Fibroblast of mammary gland (primary cell): ENCODE measurements around the gene GYS2.

Experiments used
- DNase-seq: peaks from one replicate; pipeline ENCODE4 v3.0.0-alpha.2; 2010; ENCODE audit warnings: low read depth
- H3K4me3 ChIP-seq: 2 replicates; pipeline ENCODE4 v1.5.1; 2011; ENCODE audit warnings: low read depth, mild to moderate bottlenecking, low read length, moderate library complexity; ENCODE audit not compliant: control insufficient read depth
- TF ChIP-seq, protein P1 (sequence below): conservative IDR thresholded peaks from 2 replicates; pipeline ENCODE4 v1.5.1; 2011; ENCODE audit warnings: low read depth, low read length, inconsistent platforms; ENCODE audit not compliant: control insufficient read depth, insufficient read depth

GYS2 gene

DNA sequence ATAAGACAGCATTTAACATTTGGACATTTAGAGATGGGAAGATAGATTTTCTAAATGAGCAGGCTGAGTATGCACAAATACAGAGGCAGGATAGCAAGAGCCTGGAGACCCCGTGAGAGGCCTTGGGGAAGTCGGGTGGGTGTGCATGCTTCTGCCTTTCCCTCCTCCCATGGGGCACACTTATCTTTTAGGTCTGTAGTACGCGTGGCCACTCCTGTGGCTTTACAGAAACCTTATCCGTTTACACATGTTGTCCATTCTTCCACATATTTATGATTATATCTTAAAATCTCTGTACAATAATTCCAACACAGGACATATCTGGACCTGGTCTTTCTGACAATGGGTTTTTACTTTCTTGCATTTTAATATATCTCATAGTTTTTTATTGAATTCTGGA lies 33.6 kb downstream of the GYS2 start:
- no peak for DNase-seq
- no peak overlapping the region for H3K4me3 ChIP-seq
- TF ChIP-seq, protein P1, sequence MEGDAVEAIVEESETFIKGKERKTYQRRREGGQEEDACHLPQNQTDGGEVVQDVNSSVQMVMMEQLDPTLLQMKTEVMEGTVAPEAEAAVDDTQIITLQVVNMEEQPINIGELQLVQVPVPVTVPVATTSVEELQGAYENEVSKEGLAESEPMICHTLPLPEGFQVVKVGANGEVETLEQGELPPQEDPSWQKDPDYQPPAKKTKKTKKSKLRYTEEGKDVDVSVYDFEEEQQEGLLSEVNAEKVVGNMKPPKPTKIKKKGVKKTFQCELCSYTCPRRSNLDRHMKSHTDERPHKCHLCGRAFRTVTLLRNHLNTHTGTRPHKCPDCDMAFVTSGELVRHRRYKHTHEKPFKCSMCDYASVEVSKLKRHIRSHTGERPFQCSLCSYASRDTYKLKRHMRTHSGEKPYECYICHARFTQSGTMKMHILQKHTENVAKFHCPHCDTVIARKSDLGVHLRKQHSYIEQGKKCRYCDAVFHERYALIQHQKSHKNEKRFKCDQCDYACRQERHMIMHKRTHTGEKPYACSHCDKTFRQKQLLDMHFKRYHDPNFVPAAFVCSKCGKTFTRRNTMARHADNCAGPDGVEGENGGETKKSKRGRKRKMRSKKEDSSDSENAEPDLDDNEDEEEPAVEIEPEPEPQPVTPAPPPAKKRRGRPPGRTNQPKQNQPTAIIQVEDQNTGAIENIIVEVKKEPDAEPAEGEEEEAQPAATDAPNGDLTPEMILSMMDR: no peak

- DNase-seq: no peak
- H3K4me3 ChIP-seq: no peak overlapping the region
- TF ChIP-seq, protein P1: no peak
These were observed 36.5 kb downstream of the GYS2 start for GRCh38 chr12:21568115-21568514.

DNA sequence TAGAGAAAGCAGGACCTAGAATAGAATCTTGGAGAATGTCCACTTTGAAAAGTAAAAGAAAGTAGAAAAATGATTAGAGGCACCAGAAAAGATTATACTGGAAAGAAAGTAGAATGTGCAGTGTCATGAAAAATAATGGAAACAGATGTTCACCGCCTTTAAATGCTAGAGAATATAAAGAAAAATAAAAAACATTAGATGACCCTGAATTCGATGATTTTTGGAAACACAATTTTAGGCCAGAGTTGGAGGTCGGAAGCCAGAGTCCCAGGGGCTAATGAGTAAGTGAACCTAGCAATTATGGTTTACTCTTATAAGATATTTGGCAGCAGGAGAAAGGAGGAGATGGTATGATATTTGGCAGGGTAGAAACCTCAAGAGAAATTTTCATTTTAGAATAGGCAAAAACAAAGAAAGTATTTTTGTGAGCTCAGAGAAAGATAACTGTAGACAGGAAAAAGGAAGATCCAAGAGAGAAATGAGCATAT lies 37.7 kb downstream of the GYS2 start:
- DNase-seq: no peak
- TF ChIP-seq, protein P1: no peak
- no peak overlapping the region for H3K4me3 ChIP-seq

DNA sequence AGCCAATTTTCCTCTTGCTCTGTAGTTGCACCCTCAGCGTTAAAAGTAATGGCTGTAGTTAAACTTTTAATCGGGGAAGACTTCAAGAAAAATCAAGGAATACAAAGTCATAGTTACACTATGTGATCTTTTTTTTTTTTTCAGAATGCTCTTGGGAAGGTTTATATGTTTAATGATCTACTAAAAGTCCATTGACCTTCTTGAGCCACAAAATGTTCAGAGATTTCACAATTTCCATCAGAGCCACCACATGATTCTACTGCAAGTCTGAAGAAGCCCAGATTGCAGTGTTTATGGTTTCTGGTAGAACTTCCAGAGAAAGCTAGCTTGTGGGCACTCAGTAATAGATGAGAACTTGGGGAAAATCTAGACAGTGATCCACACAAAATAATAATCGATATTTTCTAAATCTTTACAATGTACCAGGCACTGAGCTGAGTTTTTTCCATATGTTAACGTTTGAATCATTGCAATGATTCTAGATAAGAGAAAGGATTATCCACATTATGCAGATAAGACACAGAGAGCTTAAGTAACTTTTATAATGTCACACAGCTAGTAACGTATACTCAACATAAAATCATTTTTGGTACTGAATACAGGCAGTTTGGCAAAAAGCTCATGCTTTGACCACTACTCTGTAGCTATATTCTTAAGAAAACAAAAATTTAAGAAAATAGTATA lies 38.3 kb downstream of the GYS2 start:
- DNase-seq: peak; percentile 60
- H3K4me3 ChIP-seq: no peak overlapping the region
- TF ChIP-seq, protein P1: no peak

DNA sequence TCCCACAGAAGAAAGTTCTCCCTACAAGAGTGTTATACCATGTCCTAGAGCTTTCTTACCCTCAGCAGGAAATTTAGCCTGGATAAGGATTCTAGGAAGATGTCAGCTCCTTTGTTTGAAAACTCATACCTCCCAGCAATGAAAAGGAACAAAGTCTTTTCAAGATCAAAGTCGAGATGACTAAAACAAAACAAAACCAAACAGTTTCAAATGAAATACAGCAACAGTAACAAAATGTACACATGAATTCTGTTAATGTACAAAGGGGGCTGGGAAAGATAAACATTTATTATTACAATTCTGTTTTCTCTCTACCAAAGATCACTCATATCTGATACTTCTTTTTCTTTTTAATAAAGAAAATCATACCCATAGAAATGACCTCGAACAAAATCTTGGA lies 41.8 kb downstream of the GYS2 start:
- no peak overlapping the region for H3K4me3 ChIP-seq
- TF ChIP-seq, protein P1: no peak
- DNase-seq: no peak

DNA sequence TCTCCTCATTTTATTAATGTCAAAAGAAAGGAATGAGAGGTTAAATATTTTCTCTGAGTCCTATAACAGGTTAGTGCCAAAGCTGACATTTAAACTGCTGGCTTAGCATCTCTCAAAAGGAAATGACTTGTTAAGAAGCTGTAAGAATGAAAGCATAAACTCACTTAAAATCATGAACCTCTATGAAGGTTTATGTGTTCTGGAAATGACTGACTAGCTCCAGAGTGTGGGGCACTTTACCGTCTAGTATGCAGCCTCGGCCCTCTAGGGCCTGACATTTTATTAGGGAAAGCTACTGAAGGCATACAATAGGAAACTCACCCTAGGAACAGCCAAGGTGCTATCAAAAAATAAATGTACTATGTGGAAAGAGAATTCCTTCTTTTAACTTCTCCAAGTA lies 43.5 kb downstream of the GYS2 start:
- H3K4me3 ChIP-seq: no peak overlapping the region
- DNase-seq: no peak
- TF ChIP-seq, protein P1: no peak
